DOHH2 (cell line): ENCODE data around the gene DDO.

Experiments used
- H3F3A ChIP-seq: fragments of 200-600 bp; sonication (generic), shearing (Covaris generic); 2 replicates; pipeline ENCODE4 v1.6.0; 2016; ENCODE audit warnings: antibody characterized with exemption, mild to moderate bottlenecking; ENCODE audit not compliant: control insufficient read depth, insufficient read depth
- H3K27ac ChIP-seq: fragments of 200-600 bp; sonication (generic); 2 replicates; pipeline ENCODE4 v1.5.1; 2014; ENCODE audit warnings: low read depth, mild to moderate bottlenecking, low read length, moderate library complexity
- H3K27me3 ChIP-seq: fragments of 200-600 bp; sonication (generic); 2 replicates; pipeline ENCODE4 v1.6.1; 2014; ENCODE audit warnings: mild to moderate bottlenecking, low read length, mixed read lengths; ENCODE audit not compliant: control insufficient read depth
- H3K36me3 ChIP-seq: fragments of 200-600 bp; sonication (generic); 2 replicates; pipeline ENCODE4 v1.6.1; 2014; ENCODE audit warnings: mild to moderate bottlenecking, low read length, moderate library complexity, mixed read lengths; ENCODE audit not compliant: control insufficient read depth
- H3K4me1 ChIP-seq: fragments of 200-600 bp; sonication (generic); 2 replicates; pipeline ENCODE4 v1.6.1; 2014; ENCODE audit warnings: mild to moderate bottlenecking, low read length, mixed read lengths; ENCODE audit not compliant: control insufficient read depth
- H3K4me2 ChIP-seq: fragments of 200-600 bp; sonication (generic); 2 replicates; pipeline ENCODE4 v1.6.0; 2014; ENCODE audit warnings: mild to moderate bottlenecking, low read length, moderate library complexity
- H3K4me3 ChIP-seq: fragments of 200-600 bp; sonication (generic); 2 replicates; pipeline ENCODE4 v1.5.1; 2014; ENCODE audit warnings: mild to moderate bottlenecking, low read length, mixed read lengths
- H3K79me2 ChIP-seq: fragments of 200-600 bp; sonication (generic); 2 replicates; pipeline ENCODE4 v1.6.1; 2014; ENCODE audit warnings: mild to moderate bottlenecking, low read length, mixed read lengths; ENCODE audit not compliant: control insufficient read depth
- H3K9me2 ChIP-seq: fragments of 200-600 bp; sonication (generic); replicated peaks from 2 replicates; pipeline ENCODE4 v1.6.1; 2014; ENCODE audit warnings: mild to moderate bottlenecking, low read length, mixed read lengths; ENCODE audit not compliant: control insufficient read depth
- H3K9me3 ChIP-seq: fragments of 200-600 bp; sonication (generic); 2 replicates; pipeline ENCODE4 v1.6.1; 2014; ENCODE audit warnings: antibody characterized with exemption, low read length, mixed read lengths; ENCODE audit not compliant: control insufficient read depth, insufficient read depth
- H4K20me1 ChIP-seq: fragments of 200-600 bp; sonication (generic); 2 replicates; pipeline ENCODE4 v1.6.0; 2014; ENCODE audit warnings: low read depth, mild to moderate bottlenecking, antibody characterized with exemption, low read length, moderate library complexity; ENCODE audit not compliant: control insufficient read depth, insufficient read depth
- EZH2phosphoT487 ChIP-seq: fragments of 200-600 bp; sonication (generic); IDR thresholded peaks from 2 replicates; pipeline ENCODE4 v1.6.1; 2017; ENCODE audit warnings: borderline replicate concordance, mild to moderate bottlenecking, antibody characterized with exemption, low read length, moderate library complexity, mixed read lengths
- TF ChIP-seq, protein P1 (sequence below): fragments of 200-600 bp; sonication (generic); IDR thresholded peaks from one replicate; pipeline ENCODE4 v1.5.1; 2014; ENCODE audit warnings: antibody characterized with exemption, mild to moderate bottlenecking, low read depth, low read length; ENCODE audit not compliant: poor library complexity, severe bottlenecking

Gene DDO

GRCh38 chr6:110358553-110359160 lies 56.7 kb downstream of the DDO start:
- Histone ChIP-seq H3K9me3 (peaks cover 3% of the 10 kb centered on the region; the same call in 1 of the 2 replicates), H3K79me2 (no peaks in the 10 kb centered on the region), H3K4me3 (no peak overlapping the region), H4K20me1 (no peaks in the 10 kb centered on the region), H3F3A (no peaks in the 10 kb centered on the region), H3K27ac (no peak overlapping the region), H3K36me3 (no peaks in the 10 kb centered on the region), H3K9me2 (no peaks in the 10 kb centered on the region), H3K4me1 (no peaks in the 10 kb centered on the region), H3K27me3 (0 out of 2 replicates have a peak, but pooled peaks cover 7% of the 10 kb centered on the region), H3K4me2 (no peak overlapping the region)
- TF ChIP-seq EZH2phosphoT487, result no peak
- TF ChIP-seq, protein P1, sequence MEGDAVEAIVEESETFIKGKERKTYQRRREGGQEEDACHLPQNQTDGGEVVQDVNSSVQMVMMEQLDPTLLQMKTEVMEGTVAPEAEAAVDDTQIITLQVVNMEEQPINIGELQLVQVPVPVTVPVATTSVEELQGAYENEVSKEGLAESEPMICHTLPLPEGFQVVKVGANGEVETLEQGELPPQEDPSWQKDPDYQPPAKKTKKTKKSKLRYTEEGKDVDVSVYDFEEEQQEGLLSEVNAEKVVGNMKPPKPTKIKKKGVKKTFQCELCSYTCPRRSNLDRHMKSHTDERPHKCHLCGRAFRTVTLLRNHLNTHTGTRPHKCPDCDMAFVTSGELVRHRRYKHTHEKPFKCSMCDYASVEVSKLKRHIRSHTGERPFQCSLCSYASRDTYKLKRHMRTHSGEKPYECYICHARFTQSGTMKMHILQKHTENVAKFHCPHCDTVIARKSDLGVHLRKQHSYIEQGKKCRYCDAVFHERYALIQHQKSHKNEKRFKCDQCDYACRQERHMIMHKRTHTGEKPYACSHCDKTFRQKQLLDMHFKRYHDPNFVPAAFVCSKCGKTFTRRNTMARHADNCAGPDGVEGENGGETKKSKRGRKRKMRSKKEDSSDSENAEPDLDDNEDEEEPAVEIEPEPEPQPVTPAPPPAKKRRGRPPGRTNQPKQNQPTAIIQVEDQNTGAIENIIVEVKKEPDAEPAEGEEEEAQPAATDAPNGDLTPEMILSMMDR, result no peak

DNA sequence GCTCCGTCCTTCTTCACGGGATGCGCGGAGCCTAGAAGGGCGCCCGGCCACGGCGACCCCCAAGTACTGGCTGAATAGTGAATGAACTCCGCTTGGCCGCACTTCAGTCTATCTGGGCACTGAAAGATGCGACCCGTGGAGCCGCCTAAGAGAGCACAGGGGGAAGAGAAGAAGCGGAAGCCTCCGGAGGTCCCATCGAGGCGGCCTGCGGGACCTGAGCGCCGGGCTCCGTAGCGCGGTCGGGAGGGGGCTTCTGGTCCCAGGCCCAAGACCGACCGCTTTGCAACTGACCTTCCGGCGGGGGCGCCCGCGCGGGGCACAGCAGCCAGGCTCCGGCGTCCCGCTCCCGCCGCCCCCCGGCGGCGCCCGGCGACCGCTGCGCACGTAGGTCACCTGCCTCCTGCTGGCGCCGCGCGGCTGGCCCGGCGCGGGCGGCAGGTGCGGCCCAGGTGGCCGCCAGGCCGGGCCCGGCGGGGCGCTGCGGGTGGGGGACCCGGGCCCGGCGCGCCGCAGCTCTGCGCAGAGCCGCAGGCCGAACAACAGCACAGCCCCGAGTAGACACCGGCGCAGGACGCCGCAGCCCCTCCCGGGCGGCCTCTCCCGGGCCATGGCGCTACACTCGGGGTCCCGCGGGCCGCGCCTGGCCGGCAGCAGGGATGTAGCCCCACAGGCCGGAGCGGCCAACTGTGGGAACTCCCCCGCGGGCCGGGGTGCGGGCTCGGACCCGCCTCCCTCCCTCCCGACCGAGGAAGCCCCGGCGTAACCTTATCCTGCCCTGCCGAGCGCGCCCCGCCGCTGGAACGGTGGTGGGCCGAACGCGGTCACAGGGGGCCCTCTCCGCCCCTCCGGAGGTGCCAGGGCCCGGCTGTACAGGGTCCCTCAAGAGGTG lies 57.5 kb downstream of the DDO start, which contains the start of gene METTL24:
Gene METTL24 (minus strand): TSS at position 686 of the 889 bp plus-strand sequence. CDS start 77 bp downstream, at position 609.
- Histone ChIP-seq H3K27me3 (0 out of 2 replicates have a peak, but pooled peaks cover 7% of the 10 kb centered on the region), H3K79me2 (no peaks in the 10 kb centered on the region), H3K9me2 (no peaks in the 10 kb centered on the region), H3K4me3 (no peak within 1 kb of the TSS), H3K36me3 (no peaks in the 10 kb centered on the region), H3K9me3 (peaks cover 3% of the 10 kb centered on the region; the same call in 1 of the 2 replicates), H3K4me1 (no peaks in the 10 kb centered on the region), H4K20me1 (no peaks in the 10 kb centered on the region), H3K27ac (no peak within 1 kb of the TSS), H3F3A (no peaks in the 10 kb centered on the region), H3K4me2 (no peak within 1 kb of the TSS)
- TF ChIP-seq, protein P1, result no peak
- TF ChIP-seq EZH2phosphoT487, result no peak

DNA sequence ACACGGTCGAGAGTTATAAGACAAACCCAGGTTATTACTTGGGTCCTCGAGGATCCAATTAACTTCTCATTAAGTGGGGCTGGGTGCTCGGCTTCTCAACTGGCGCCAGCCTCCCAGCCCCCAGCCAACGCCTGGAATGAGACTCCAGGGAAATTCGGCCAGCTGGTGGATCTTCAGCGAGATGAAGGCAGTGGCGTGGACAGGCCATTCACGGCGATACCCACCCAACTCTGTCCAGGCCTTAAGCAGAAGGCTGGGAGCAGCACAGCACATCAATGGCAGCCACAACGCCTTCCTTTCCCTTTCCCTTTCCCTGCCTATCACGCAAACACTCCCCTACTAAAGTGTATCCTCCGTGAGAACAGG lies 58.1 kb downstream of the DDO start:
- Histone ChIP-seq H3K79me2 (no peaks in the 10 kb centered on the region), H3K27me3 (0 out of 2 replicates have a peak, but pooled peaks cover 4% of the 10 kb centered on the region), H3K36me3 (no peaks in the 10 kb centered on the region), H3K9me3 (peaks cover 3% of the 10 kb centered on the region; the same call in 1 of the 2 replicates), H3K27ac (no peak overlapping the region), H3K4me1 (no peaks in the 10 kb centered on the region), H3K9me2 (no peaks in the 10 kb centered on the region), H4K20me1 (no peaks in the 10 kb centered on the region), H3K4me2 (no peak overlapping the region), H3K4me3 (no peak overlapping the region), H3F3A (no peaks in the 10 kb centered on the region)
- TF ChIP-seq, protein P1, result no peak
- no peak for TF ChIP-seq EZH2phosphoT487
